Measurements from ENCODE around the gene NRP1. TPM values are rescaled to one million over a fixed set of nuclear protein-coding genes. Genes with fewer than 3 reads are reported as not detected.

The NRP1 gene
- total and polyA plus RNA-seq, 2 of the 8 experiments (the other 6 are each of a cell fraction or from before 2014, with no cell fraction given): 1.2 to 2.1 TPM

DNA sequence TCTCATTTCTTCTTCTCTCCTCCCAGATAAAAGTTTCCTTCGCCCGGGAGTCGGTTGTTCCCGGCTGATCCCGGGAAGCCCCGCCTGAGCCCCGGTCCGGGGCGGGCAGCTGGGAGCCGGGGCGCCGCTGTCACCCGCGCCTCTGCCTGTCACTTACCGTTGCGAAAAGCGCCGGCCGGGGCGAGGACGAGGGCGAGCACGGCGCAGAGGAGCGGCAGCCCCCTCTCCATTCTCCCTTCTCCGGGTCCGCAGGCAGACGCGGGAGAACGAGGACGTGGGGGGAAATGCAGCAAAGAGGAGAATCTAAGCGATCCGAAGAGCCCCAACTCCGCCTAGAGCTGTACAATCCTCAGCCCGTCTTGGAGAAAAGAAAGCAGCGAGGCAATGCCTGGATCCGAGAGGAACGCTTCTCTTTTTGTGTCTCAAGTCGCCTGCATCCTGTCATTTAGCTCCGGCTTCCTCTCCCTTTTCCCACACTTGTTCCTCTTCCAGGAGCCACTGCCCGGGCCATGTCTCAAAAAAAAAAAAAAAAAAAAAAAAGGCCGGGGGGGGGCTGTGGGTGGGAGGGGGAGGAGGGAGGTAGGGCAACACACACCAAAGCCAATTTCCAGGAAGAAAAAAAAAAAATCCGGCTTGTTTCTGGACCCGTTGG lies at the start of gene NRP1 (continued):
- TF ChIP-seq, protein P1, sequence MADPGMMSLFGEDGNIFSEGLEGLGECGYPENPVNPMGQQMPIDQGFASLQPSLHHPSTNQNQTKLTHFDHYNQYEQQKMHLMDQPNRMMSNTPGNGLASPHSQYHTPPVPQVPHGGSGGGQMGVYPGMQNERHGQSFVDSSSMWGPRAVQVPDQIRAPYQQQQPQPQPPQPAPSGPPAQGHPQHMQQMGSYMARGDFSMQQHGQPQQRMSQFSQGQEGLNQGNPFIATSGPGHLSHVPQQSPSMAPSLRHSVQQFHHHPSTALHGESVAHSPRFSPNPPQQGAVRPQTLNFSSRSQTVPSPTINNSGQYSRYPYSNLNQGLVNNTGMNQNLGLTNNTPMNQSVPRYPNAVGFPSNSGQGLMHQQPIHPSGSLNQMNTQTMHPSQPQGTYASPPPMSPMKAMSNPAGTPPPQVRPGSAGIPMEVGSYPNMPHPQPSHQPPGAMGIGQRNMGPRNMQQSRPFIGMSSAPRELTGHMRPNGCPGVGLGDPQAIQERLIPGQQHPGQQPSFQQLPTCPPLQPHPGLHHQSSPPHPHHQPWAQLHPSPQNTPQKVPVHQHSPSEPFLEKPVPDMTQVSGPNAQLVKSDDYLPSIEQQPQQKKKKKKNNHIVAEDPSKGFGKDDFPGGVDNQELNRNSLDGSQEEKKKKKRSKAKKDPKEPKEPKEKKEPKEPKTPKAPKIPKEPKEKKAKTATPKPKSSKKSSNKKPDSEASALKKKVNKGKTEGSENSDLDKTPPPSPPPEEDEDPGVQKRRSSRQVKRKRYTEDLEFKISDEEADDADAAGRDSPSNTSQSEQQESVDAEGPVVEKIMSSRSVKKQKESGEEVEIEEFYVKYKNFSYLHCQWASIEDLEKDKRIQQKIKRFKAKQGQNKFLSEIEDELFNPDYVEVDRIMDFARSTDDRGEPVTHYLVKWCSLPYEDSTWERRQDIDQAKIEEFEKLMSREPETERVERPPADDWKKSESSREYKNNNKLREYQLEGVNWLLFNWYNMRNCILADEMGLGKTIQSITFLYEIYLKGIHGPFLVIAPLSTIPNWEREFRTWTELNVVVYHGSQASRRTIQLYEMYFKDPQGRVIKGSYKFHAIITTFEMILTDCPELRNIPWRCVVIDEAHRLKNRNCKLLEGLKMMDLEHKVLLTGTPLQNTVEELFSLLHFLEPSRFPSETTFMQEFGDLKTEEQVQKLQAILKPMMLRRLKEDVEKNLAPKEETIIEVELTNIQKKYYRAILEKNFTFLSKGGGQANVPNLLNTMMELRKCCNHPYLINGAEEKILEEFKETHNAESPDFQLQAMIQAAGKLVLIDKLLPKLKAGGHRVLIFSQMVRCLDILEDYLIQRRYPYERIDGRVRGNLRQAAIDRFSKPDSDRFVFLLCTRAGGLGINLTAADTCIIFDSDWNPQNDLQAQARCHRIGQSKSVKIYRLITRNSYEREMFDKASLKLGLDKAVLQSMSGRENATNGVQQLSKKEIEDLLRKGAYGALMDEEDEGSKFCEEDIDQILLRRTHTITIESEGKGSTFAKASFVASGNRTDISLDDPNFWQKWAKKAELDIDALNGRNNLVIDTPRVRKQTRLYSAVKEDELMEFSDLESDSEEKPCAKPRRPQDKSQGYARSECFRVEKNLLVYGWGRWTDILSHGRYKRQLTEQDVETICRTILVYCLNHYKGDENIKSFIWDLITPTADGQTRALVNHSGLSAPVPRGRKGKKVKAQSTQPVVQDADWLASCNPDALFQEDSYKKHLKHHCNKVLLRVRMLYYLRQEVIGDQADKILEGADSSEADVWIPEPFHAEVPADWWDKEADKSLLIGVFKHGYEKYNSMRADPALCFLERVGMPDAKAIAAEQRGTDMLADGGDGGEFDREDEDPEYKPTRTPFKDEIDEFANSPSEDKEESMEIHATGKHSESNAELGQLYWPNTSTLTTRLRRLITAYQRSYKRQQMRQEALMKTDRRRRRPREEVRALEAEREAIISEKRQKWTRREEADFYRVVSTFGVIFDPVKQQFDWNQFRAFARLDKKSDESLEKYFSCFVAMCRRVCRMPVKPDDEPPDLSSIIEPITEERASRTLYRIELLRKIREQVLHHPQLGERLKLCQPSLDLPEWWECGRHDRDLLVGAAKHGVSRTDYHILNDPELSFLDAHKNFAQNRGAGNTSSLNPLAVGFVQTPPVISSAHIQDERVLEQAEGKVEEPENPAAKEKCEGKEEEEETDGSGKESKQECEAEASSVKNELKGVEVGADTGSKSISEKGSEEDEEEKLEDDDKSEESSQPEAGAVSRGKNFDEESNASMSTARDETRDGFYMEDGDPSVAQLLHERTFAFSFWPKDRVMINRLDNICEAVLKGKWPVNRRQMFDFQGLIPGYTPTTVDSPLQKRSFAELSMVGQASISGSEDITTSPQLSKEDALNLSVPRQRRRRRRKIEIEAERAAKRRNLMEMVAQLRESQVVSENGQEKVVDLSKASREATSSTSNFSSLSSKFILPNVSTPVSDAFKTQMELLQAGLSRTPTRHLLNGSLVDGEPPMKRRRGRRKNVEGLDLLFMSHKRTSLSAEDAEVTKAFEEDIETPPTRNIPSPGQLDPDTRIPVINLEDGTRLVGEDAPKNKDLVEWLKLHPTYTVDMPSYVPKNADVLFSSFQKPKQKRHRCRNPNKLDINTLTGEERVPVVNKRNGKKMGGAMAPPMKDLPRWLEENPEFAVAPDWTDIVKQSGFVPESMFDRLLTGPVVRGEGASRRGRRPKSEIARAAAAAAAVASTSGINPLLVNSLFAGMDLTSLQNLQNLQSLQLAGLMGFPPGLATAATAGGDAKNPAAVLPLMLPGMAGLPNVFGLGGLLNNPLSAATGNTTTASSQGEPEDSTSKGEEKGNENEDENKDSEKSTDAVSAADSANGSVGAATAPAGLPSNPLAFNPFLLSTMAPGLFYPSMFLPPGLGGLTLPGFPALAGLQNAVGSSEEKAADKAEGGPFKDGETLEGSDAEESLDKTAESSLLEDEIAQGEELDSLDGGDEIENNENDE (IDR thresholded peaks at IDR 0.05; ENCODE audit: insufficient replicate concordance, low read length): no peak
- no peak for TF ChIP-seq RFX5 (IDR thresholded peaks at IDR 0.05; ENCODE audit: borderline replicate concordance, low read depth, low read length)
- no peak for TF ChIP-seq PHF8 (conservative IDR thresholded peaks at IDR 0.05; ENCODE audit: low read depth, low read length)
- TF ChIP-seq TAF1 (IDR thresholded peaks at IDR 0.05; ENCODE audit: low read depth, low read length): no peak
- TF ChIP-seq CEBPB (IDR thresholded peaks at IDR 0.05; ENCODE audit: low read depth, low read length): no peak
- TF ChIP-seq CBX8 (IDR thresholded peaks at IDR 0.05; ENCODE audit: borderline replicate concordance, low read depth, low read length): no peak
- TF ChIP-seq CTBP2 (IDR thresholded peaks at IDR 0.05; ENCODE audit: borderline replicate concordance, insufficient read depth, insufficient read length, low read length): peak; percentile 90
